SK-N-DZ (cell line): Measurements from ENCODE around the gene COA5.
A peak's percentile ranks its signal among the peaks of the same experiment; 100 is the strongest.
"Not testable (repeated sequence)": the region's sequence is repeated elsewhere in the genome, so short reads cannot be mapped to it uniquely, and the experiment has no call there.

Source experiments
- DNase-seq: peaks from one replicate; pipeline ENCODE4 v3.0.0-alpha.2; 2015; ENCODE audit warnings: low spot score

The COA5 gene

GRCh38 chr2:98606431-98606830, 1.9 kb downstream of the COA5 start:
- no peak for DNase-seq

- DNase-seq, result no peak
Measured at GRCh38 chr2:98605076-98605475, 3.2 kb downstream of the COA5 start.

GRCh38 chr2:98604547-98604946, 3.8 kb downstream of the COA5 start:
- DNase-seq, result no peak

- peak; percentile 37 for DNase-seq
Measured at GRCh38 chr2:98601532-98602132, 6.7 kb downstream of the COA5 start.

GRCh38 chr2:98598781-98599428, 9.4 kb downstream of the COA5 start:
- DNase-seq, result no peak

- DNase-seq, result not testable (repeated sequence)
Measured at GRCh38 chr2:98594665-98595064, 13.6 kb downstream of the COA5 start.

GRCh38 chr2:98592565-98592964, 15.7 kb downstream of the COA5 start:
- DNase-seq, result no peak

GRCh38 chr2:98589489-98589888, 18.8 kb downstream of the COA5 start:
- no peak for DNase-seq

- no peak for DNase-seq
Measured at GRCh38 chr2:98588880-98589431, 19.4 kb downstream of the COA5 start.

- no peak for DNase-seq
Measured at GRCh38 chr2:98586551-98587140, 21.7 kb downstream of the COA5 start.

GRCh38 chr2:98585386-98585785, 22.9 kb downstream of the COA5 start:
- DNase-seq, result no peak

- DNase-seq, result no peak
Measured at GRCh38 chr2:98583816-98584618, 24.3 kb downstream of the COA5 start.

- no peak for DNase-seq
Measured at GRCh38 chr2:98583276-98583675, 25.0 kb downstream of the COA5 start.

GRCh38 chr2:98582523-98582922, 25.8 kb downstream of the COA5 start:
- no peak for DNase-seq

- no peak for DNase-seq
Measured at GRCh38 chr2:98580656-98581284, 27.5 kb downstream of the COA5 start.

- DNase-seq, result no peak
Measured at GRCh38 chr2:98579926-98580325, 28.4 kb downstream of the COA5 start.

- DNase-seq, result no peak
Measured at GRCh38 chr2:98578231-98578630, 30.1 kb downstream of the COA5 start.

- no peak for DNase-seq
Measured at GRCh38 chr2:98577313-98577712, 31.0 kb downstream of the COA5 start.

GRCh38 chr2:98576666-98577312, 31.5 kb downstream of the COA5 start:
- no peak for DNase-seq

GRCh38 chr2:98573426-98573825, 34.9 kb downstream of the COA5 start:
- no peak for DNase-seq

GRCh38 chr2:98572676-98573075, 35.6 kb downstream of the COA5 start:
- no peak for DNase-seq
